Suppressor macrophage treated with lipopolysaccharide for 1 hour (primary cell): ENCODE measurements around the gene RPL15.
A peak's percentile ranks its signal among the peaks of the same experiment; 100 is the strongest.
"Not testable (repeated sequence)": the region's sequence is repeated elsewhere in the genome, so short reads cannot be mapped to it uniquely, and the experiment has no call there.

Experiments used
- DNase-seq, 3 donors: peaks; one replicate each; pipeline ENCODE4 v3.0.0-alpha.2; 2020 to 2022

The RPL15 gene

DNA sequence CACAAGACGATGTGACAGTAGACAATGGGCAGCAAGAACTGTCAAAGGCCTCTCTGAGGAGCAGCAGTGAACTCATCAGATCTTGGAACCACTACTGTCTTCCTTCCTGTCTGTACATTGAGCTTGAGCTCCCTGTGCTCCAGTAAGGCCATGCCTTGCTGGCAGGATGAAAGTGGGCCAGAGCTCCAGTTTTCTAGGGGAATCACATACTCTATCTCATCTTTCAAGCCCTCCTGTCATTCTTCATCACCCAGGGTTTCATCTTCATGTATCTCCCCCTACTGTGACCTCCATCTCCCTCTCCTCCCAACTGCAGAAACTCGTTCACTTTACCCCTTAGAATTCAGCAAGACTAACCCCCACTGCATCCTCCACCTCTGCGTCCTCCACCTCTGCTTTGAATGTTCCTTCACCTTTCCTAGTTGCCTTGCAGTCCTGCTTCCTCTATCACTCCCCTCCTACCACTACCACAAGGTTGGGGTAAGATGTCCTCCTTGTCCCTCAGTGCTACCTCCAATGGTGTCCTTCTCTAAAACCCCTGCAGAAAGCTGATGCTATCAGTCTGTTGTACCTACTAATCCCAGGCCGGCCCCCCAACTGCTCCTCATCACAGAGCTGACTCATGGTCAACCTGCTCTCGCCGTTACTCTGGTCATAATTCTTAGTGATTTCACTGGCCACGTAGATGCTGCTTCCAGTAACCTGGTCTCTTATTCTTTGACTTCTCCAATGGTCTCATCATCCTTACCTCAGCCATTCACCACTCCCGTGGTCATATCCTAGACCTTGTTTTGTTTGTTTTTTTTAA is 22.5 kb upstream of the RPL15 start:
- no peak for DNase-seq

DNA sequence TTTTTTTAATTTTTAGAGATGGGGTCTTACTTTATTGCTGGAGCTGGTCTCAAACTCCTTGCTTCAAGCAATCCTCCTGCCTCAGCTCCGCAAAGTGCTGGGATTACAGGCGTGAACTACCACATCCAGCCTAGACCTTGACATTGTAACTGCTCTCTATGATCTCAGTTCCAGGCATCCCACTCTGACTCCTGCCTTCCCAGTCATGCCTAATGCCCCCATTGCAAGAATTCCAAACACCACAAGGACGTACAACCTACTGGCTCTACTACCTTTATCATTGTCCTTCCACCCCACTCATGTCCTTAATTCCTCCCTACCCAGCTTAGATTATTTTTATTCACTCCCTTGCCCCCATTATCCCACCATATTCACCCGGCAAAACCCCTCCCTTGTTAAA is 21.8 kb upstream of the RPL15 start:
- DNase-seq: no peak

DNA sequence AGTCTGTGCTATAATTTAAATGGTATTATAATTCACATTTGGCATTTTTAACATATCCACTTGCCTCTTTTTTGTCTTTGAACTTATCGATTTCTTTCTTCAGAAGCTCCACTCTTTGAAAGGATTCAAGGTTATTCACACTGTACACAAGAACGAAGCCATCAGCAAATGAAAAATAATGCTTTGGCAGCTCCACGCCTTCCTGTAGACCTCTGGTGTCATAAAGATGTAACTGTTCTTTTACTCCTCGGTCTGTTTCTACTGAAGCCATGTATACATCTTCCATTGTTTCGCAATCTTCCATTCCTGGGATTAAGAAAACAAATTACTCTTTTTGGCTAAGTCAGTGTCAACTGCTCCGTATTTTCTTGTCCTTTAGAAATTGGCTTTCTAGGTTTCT is 16.2 kb upstream of the RPL15 start:
- no peak for DNase-seq

DNA sequence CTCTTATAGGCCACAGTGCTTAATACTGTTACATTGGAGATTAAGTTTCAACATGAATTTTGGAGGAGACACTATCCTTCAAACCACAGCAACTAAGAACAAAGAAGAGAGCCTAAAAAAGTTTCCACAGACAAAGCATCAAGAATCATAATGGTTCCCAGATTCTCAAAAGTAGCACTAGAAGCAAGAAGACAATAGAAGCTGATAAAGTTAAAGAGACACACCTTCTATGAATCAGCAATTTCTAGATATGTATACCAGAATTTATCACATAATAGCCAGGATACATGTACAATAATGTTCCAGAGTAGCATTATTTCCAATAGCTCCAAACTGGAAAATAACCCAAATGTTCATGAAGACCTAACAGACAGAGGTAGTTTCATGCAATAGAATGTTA is 12.4 kb upstream of the RPL15 start:
- no peak for DNase-seq

DNA sequence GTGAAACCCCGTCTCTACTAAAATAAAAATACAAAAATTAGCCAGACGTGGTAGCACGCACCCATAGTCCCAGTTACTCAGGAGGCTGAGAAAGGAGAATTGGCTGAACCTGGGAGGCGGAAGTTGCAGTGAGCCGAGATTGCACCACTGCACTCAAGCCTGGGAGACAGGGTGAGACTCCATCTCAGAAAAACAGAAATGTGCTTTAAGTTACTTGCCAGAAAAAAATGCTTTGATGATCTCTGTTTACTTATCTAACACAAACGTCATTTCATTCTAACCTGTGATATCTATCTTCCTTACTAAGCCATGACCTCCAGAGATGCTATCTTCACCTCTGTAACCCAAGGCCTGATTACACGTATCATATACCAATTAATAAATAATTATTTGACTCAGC is 7.6 kb upstream of the RPL15 start:
- DNase-seq: no peak

DNA sequence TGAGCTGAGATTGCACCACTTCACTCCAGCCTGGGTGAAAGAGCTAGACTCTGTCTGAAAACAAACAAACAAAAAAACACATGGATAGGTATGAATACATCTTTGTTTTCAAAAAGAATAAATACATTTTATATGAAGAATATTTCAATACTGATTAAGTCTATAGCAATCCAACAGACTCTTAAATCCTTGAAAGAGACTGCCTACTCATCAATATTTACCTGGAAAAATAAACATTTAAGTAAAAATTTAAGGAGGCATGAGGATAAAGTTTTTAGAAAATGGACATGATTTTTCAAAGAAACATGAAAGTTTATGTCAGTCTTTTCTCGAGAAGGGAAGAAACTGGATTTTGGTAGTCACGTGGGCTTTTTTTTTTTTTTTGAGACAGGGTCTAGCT is 5.5 kb upstream of the RPL15 start:
- no peak for DNase-seq

DNA sequence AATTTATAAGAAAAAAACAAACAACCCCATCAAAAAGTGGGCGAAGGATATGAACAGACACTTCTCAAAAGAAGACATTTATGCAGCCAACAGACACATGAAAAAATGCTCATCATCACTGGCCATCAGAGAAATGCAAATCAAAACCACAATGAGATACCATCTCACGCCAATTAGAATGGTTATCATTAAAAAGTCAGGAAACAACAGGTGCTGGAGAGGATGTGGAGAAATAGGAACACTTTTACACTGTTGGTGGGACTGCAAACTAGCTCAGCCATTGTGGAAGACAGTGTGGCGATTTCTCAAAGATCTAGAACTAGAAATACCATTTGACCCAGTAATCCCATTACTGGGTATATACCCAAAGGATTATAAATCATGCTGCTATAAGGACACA is 4.6 kb upstream of the RPL15 start:
- DNase-seq: not testable (repeated sequence)

DNA sequence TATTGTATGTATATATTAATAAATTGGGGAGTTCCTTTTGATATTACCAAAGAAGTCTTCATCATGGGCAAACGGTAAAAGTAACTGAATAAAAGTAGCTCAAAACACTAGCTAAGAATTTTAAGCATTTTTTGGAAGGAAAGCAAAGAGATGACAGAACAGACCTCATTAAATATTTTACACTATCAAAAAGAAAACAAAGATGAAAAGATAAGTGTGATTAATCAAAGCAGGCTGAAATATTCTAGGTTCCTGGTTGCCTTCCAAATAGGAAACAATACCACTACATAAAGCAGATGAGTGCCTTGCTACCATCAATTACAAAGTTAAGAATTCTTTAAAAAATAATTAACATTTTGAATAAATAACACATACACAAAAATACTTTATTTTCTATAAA is 3.8 kb upstream of the RPL15 start:
- DNase-seq: no peak

DNA sequence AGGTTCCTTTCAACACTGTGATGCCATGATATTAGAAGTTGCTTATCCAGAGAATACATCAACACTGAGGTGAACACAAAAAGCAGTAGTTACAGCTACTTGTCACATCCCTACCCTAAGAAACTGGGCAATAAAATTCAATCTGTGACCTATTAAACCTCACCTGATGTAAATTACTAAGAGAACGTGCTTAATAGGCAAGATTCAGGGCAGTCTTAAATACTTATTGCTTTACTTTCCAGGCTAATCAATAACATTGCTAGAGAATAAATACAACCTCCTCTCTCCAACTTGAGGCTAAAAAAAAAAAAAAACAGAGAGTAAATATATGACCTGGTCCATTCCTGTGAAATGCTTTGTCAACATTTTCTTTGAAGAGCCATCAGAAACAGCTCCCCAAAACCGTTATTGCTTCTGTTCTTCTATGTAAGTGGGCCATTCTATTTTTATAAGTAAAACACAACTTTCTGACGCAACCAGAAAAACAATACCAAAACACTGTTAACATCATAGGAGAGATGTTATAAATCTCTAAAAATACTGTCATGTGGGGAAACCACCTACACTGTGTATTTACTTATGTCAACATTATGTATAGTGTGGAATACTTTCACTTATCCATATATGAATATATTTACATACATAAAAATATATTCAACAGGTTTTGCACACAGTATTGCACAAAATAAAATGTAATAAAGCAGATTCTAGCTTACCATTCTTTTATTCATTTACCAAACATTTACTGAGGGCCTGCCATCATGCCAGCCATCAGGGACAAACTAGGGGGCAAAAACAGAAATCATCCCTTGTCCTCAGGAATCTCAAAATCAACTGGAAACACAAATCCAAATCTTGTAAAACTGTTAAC is 2.8 kb upstream of the RPL15 start:
- DNase-seq: peak in 1 of 3 donors; percentile 54

DNA sequence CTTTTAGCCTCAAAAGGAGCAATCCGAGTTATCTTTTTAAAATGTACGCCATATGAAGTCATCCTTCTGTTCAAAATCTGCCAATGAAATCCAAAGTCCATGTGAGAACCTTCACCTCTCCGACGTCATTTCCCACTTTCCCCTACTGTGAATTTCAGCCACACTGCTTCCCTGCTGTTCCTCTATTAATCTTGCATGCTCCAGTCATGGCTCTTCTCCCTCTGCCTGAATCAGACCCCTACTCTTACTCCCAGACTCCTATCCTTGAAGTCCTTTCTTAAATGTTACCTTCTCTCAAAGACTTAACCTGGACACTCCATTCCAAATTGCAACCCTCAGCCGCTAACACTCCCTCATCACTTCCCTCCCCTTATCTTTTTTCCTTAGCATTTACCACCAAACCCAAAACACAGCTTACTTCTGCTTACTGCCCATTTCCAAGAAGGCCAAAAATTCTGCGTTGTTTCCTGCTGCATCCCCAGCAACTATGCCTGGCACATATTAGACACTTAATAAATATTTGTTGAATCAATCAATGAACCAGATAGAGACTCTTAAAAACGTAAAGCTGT is 1.3 kb upstream of the RPL15 start:
- peak in 2 of 3 donors; percentile 50 to 61 for DNase-seq

DNA sequence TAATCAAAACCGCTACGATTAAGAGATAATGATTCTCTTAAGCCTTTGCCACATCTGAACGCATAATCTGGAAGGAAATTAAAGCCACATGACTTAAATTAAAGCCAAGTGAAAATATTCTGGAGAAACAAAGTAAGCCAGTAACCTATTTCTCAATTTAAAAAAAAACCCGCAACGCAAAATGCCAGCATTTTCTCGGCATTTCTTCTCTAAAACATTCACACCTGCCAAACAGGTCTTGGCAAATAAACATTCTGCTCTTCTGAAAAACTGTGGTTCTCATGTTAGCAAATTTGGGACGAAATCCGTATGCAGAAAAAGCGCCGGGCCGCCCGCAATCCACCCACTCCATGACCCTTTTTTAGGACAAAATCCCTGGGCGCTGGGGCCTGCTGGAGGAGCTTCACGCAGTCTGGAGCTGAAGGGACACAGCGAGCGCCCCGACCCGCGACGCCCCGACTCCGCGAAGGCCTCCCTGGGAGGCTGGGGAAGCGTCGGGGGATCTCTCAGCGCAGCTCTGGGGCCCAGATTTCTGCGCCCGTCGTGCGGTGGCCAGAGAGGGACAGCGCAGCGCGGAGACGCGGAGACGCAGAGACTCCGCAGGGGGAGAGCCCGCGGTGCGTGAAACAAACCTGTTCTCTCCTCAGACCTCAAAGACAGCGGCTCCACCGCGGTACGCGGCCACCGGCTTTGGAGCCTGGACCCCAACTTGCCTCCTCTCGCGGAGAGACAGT is 613 bp upstream of the RPL15 start:
- DNase-seq: peak in 1 of 3 donors; percentile 66

DNA sequence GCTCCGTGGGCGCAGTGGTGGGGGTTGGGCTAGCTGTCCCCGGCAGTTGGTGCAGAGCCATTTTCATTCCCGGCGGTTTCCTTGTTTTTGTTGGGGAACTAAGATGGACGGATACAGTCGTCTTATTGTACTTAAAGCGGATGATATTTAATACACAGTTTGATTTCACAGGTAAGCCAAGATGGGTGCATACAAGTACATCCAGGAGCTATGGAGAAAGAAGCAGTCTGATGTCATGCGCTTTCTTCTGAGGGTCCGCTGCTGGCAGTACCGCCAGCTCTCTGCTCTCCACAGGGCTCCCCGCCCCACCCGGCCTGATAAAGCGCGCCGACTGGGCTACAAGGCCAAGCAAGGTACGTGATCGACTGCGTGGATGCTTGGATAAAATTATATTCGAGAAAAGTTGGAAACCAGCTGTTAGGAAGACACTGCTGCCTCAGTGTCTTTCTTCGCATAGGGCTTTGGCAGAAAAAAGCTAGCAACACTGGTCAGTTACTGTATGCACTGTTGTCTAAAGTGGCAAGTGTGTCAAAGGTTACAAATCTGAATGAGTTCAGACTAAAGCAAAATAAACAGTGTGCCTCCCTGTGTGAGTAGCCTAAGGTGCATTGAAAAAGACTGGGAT is 859 bp downstream of the RPL15 start:
- DNase-seq: peak; percentile 87 to 91 (median 90)

DNA sequence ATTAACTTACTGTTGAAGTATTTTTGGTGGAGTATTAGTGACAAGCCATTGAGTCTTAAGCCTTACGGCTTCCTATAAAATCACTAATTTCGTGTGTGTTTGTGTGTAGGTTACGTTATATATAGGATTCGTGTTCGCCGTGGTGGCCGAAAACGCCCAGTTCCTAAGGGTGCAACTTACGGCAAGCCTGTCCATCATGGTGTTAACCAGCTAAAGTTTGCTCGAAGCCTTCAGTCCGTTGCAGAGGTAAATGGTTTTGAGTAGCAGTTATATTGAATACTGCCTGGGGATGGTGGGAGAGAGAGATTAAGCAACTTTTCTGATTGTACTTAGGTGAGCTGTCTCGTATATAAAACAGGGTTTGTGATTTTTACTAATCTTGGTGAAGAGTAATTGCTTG is 1.4 kb downstream of the RPL15 start:
- not testable (repeated sequence) for DNase-seq

DNA sequence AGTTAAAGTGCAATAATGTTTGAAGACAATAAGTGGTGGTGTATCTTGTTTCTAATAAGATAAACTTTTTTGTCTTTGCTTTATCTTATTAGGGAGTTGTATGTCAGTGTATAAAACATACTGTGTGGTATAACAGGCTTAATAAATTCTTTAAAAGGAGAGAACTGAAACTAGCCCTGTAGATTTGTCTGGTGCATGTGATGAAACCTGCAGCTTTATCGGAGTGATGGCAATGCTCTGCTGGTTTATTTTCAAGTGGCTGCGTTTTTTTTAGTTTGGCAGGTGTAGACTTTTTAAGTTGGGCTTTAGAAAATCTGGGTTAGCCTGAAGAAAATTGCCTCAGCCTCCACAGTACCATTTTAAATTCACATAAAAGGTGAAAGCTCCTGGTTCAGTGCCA is 2.7 kb downstream of the RPL15 start:
- DNase-seq: no peak

DNA sequence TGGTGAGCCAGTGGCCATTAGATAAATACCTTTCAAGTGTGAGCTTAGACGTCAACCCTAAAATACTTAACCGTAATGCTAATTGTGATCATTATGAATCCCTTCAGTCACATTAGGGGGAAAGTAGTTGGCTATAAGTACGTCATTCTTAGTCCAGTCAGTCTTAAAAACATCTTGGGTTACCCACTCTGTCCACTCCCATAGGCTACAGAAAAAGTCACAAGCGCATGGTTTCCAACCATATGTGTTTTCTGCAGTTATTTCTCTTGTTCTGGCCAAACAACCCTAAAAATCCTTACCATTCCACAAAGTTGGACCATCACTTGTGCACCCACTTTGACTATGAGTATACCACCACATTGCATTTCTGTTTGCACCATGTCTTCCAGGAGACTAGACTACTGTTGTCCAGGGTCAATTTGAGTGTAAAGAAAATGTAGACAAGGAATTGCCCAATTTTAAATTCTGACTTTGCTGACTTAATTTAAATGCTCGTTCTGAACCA is 3.3 kb downstream of the RPL15 start:
- no peak for DNase-seq

DNA sequence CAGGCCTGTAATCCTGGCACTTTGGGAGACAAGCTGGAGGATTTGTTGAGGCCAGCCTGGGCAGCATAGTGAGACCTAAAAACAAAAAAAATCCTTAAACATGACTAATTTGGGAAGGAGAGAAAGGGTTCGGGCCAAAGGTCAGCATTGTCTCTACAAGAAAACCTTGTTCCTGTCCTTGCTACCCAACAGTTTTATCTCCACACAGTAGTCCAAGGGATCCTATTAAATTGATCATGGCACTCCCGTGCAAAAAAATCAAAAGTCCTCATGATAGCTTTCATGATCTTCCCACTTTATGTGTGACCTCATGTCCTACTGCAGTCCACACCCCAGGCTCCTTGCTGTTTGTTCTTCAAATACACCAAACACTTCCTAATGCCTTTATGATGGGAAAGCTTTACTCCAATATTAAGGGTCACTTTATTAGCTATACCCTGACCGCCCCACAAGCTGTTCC is 4.2 kb downstream of the RPL15 start:
- DNase-seq: no peak

DNA sequence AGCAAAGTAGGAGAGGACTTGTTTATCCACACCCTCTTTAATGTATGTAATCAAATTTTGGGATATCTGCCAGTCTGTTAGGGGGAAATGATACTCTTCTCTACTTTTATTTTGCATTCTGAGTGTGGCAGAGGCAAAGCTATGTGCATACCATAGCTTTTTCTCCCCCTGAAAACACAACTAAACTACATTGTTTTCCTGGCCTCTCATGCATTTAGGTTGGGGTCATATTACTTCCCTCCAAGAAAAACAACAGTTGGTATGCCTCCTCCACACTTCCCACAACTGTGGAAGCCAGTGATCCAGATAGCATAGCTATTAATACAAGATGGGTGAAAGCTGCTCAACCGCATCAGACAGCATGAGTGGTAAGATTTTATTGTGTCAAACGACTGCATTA is 6.9 kb downstream of the RPL15 start:
- DNase-seq: no peak

DNA sequence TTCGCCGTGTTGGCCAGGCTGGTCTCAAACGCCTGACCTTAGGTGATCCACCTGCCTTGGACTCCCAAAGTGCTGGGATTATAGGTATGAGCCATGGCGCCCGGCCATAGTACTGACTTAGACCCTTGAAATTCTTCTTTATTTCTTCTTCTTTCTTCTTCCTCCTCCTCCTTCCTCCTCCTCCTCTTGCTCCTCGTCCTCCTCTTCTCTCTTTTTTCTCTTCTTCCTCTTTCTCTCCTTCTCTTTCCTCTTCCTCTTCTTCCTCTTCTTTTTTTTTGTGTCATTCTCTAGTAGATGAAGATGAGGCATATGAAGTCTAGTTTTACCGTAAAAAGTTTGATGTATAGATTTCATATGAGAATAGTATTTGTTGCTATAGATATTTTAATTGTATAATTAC is 9.3 kb downstream of the RPL15 start:
- DNase-seq: no peak

DNA sequence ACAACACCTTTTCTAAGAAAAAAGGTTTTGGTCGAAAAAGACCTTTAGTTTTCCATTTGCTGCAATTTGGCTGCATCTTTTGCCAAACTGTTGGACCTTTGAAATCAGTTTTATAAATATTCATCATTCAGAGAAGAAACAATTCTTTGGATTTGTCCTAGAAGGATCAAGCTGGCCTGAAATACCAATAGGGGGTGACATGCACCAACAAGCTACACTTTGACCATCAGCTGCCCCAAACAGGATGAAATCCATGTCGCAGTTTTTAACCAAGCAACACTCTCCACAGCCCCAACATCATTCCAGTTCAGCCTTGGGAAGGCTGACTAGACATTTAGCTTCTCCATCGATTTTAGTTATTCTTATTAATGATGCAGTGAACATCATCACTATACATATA is 9.8 kb downstream of the RPL15 start:
- no peak for DNase-seq

DNA sequence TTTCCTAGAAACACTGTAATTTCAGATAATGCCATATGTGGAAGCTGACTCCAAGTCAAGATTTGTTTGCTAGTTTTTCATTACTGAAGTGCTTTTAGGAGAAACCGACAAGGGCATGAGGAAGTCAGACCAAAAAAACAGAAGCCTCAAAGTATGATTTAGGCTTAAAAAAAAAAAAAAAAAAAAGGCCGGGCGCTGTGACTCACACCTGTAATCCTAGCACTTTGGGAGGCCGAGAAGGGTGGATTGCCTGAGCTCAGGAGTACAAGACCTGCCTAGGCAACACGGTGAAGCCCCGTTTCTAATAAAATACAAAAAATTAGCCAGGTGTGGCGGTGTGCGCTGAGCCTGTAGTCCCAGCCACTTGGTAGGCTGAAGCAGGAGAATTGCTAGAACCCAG is 11.6 kb downstream of the RPL15 start:
- DNase-seq: peak; percentile 40 to 76 (median 71)

DNA sequence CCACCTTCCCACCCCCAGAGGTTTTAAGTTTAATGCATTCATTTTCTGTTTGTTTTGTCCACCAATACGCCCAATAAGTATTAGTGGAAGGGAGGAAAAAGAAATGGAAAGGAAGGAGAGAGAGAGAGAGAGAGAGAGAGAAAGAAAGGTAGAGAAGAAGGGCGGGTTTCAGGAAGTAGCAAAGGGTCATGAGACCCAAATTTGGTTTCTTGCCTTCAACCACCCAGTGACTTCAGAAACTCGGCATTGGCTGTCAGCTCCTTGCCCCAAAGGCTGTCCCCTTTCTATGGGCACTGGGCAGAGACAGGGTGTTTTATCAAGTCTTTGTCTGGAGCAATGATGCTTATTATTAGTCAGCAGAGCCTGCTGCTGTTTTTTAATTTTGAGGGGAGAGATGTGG is 14.7 kb downstream of the RPL15 start:
- no peak for DNase-seq

DNA sequence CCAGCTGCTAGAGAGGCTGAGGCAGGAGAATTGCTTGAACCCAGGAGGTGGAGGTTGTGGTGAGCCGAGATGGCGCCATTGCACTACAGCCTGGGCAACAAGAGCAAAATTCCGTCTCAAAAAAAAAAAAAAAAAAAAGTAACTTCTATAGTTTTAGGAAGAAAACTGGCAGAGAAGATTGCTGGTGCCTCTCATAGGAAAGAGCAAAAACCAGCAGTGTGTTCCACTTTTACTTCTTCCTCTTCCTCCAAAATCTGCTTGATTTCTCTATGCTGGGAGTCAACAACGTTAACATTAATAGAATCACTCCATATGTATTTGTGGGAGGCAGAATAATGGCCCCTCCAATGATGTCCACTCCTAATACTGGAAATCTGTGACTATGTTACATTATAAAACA is 15.6 kb downstream of the RPL15 start:
- peak; percentile 33 to 40 (median 38) for DNase-seq
